DMS79 treated with DMSO at 0.1 percent for 48 hours (cell line): ENCODE data around the gene GALNT18.

ENCODE experiments used
- DNase-seq: peaks from one replicate; lab custom pipeline; 2025; lab: John Stamatoyannopoulos, UW

GALNT18 gene

GRCh38 chr11:11408436-11409221 lies 213.2 kb downstream of the GALNT18 start:
- DNase-seq: no peak

- DNase-seq: peak; percentile 63
Measured at GRCh38 chr11:11407763-11408084, 214.1 kb downstream of the GALNT18 start.

GRCh38 chr11:11407065-11407762 lies 214.6 kb downstream of the GALNT18 start:
- peak; percentile 95 for DNase-seq

GRCh38 chr11:11406652-11407051 lies 215.2 kb downstream of the GALNT18 start:
- no peak for DNase-seq

- DNase-seq: no peak
Measured at GRCh38 chr11:11403763-11404725, 217.8 kb downstream of the GALNT18 start.

- no peak for DNase-seq
Measured at GRCh38 chr11:11401960-11402535, 219.8 kb downstream of the GALNT18 start.

- no peak for DNase-seq
Measured at GRCh38 chr11:11400635-11401232, 221.1 kb downstream of the GALNT18 start.

- no peak for DNase-seq
Measured at GRCh38 chr11:11400121-11400520, 221.7 kb downstream of the GALNT18 start.

- DNase-seq: no peak
Measured at GRCh38 chr11:11397781-11398180, 224.0 kb downstream of the GALNT18 start.

- DNase-seq: no peak
Measured at GRCh38 chr11:11397036-11397415, 224.8 kb downstream of the GALNT18 start.

GRCh38 chr11:11396301-11397035 lies 225.3 kb downstream of the GALNT18 start:
- no peak for DNase-seq

GRCh38 chr11:11395126-11395525 lies 226.7 kb downstream of the GALNT18 start:
- DNase-seq: no peak

- DNase-seq: no peak
Measured at GRCh38 chr11:11394241-11394640, 227.6 kb downstream of the GALNT18 start.

- no peak for DNase-seq
Measured at GRCh38 chr11:11391796-11392463, 229.9 kb downstream of the GALNT18 start.

GRCh38 chr11:11391169-11391568 lies 230.6 kb downstream of the GALNT18 start:
- peak; percentile 65 for DNase-seq

GRCh38 chr11:11390068-11390771 lies 231.6 kb downstream of the GALNT18 start:
- no peak for DNase-seq

- no peak for DNase-seq
Measured at GRCh38 chr11:11389238-11389637, 232.6 kb downstream of the GALNT18 start.

GRCh38 chr11:11387622-11388305 lies 234.0 kb downstream of the GALNT18 start:
- peak; percentile 26 for DNase-seq

GRCh38 chr11:11387207-11387606 lies 234.6 kb downstream of the GALNT18 start:
- DNase-seq: no peak
